ENCODE measurements around the gene FCRLA. TPM values are rescaled to one million over a fixed set of nuclear protein-coding genes. Genes with fewer than 3 reads are reported as not detected.
"Not testable (repeated sequence)": the region's sequence is repeated elsewhere in the genome, so short reads cannot be mapped to it uniquely, and the experiment has no call there.

FCRLA gene
- total RNA-seq, 1 donor = 1.4 TPM

- Histone ChIP-seq H3K27me3 (ENCODE audit: insufficient read depth, low read length) (peaks cover 32% of the 10 kb centered on the region), H3K4me1 (ENCODE audit: insufficient read depth, low read length) (no peaks in the 10 kb centered on the region), H3K4me3 (ENCODE audit: low read length) (no peak overlapping the region), H3K9me3 (ENCODE audit: low read depth, low read length) (no peaks in the 10 kb centered on the region)
Measured at GRCh38 chr1:161688946-161689345, 18.1 kb upstream of the FCRLA start.

- Histone ChIP-seq H3K9me3 (ENCODE audit: low read depth, low read length) (no peaks in the 10 kb centered on the region), H3K27me3 (ENCODE audit: insufficient read depth, low read length) (peaks cover 28% of the 10 kb centered on the region), H3K4me3 (ENCODE audit: low read length) (no peak overlapping the region), H3K4me1 (ENCODE audit: insufficient read depth, low read length) (no peaks in the 10 kb centered on the region)
Measured at GRCh38 chr1:161691846-161692245, 15.2 kb upstream of the FCRLA start.

GRCh38 chr1:161693020-161693712 lies 13.9 kb upstream of the FCRLA start:
- H3K4me3 ChIP-seq (ENCODE audit: low read length); H3K4me1 ChIP-seq (ENCODE audit: insufficient read depth, low read length); H3K9me3 ChIP-seq (ENCODE audit: low read depth, low read length): not testable (repeated sequence)
- H3K27me3 ChIP-seq (ENCODE audit: insufficient read depth, low read length) = peaks cover 28% of the 10 kb centered on the region

GRCh38 chr1:161698302-161698701 lies 8.7 kb upstream of the FCRLA start:
- H3K9me3 ChIP-seq (ENCODE audit: low read depth, low read length); H3K4me3 ChIP-seq (ENCODE audit: low read length): not testable (repeated sequence)
- peaks cover 15% of the 10 kb centered on the region for H3K27me3 ChIP-seq (ENCODE audit: insufficient read depth, low read length)

GRCh38 chr1:161702250-161702649 lies 4.8 kb upstream of the FCRLA start:
- no peaks in the 10 kb centered on the region for H3K9me3 ChIP-seq (ENCODE audit: low read depth, low read length)
- H3K4me3 ChIP-seq (ENCODE audit: low read length) = no peak overlapping the region
- peaks cover 13% of the 10 kb centered on the region for H3K4me1 ChIP-seq (ENCODE audit: insufficient read depth, low read length)
- H3K27me3 ChIP-seq (ENCODE audit: insufficient read depth, low read length) = peaks cover 7% of the 10 kb centered on the region

More at GRCh38 chr1:161698302-161698701, 8.7 kb upstream of the FCRLA start:
- H3K4me1 ChIP-seq (ENCODE audit: insufficient read depth, low read length) = not testable (repeated sequence)

GRCh38 chr1:161705537-161705936 lies 1.5 kb upstream of the FCRLA start:
- Histone ChIP-seq H3K4me3 (ENCODE audit: low read length) (no peak overlapping the region), H3K27me3 (ENCODE audit: insufficient read depth, low read length) (peaks cover 14% of the 10 kb centered on the region), H3K4me1 (ENCODE audit: insufficient read depth, low read length) (peaks cover 16% of the 10 kb centered on the region)

GRCh38 chr1:161706113-161706481 lies 932 bp upstream of the FCRLA start:
- no peak overlapping the region for H3K4me3 ChIP-seq (ENCODE audit: low read length)
- no peaks in the 10 kb centered on the region for H3K9me3 ChIP-seq (ENCODE audit: low read depth, low read length)
- H3K27me3 ChIP-seq (ENCODE audit: insufficient read depth, low read length) = peaks cover 16% of the 10 kb centered on the region
- peaks cover 16% of the 10 kb centered on the region for H3K4me1 ChIP-seq (ENCODE audit: insufficient read depth, low read length)

More at GRCh38 chr1:161705537-161705936, 1.5 kb upstream of the FCRLA start:
- no peaks in the 10 kb centered on the region for H3K9me3 ChIP-seq (ENCODE audit: low read depth, low read length)

- peaks cover 12% of the 10 kb centered on the region for H3K27me3 ChIP-seq (ENCODE audit: insufficient read depth, low read length)
- H3K4me1 ChIP-seq (ENCODE audit: insufficient read depth, low read length) = peaks cover 16% of the 10 kb centered on the region
Measured at GRCh38 chr1:161707503-161707902, 474 bp downstream of the FCRLA start.

GRCh38 chr1:161709373-161709772 lies 2.3 kb downstream of the FCRLA start:
- peaks cover 16% of the 10 kb centered on the region for H3K4me1 ChIP-seq (ENCODE audit: insufficient read depth, low read length)
- H3K9me3 ChIP-seq (ENCODE audit: low read depth, low read length) = no peaks in the 10 kb centered on the region
- no peak overlapping the region for H3K4me3 ChIP-seq (ENCODE audit: low read length)
- peaks cover 9% of the 10 kb centered on the region for H3K27me3 ChIP-seq (ENCODE audit: insufficient read depth, low read length)

More at GRCh38 chr1:161707503-161707902, 474 bp downstream of the FCRLA start:
- Histone ChIP-seq H3K9me3 (ENCODE audit: low read depth, low read length) (no peaks in the 10 kb centered on the region), H3K4me3 (ENCODE audit: low read length) (peak overlapping the region; percentile 34)

GRCh38 chr1:161710560-161710959 lies 3.5 kb downstream of the FCRLA start:
- peaks cover 20% of the 10 kb centered on the region for H3K27me3 ChIP-seq (ENCODE audit: insufficient read depth, low read length)
- H3K4me1 ChIP-seq (ENCODE audit: insufficient read depth, low read length) = peaks cover 16% of the 10 kb centered on the region
- H3K9me3 ChIP-seq (ENCODE audit: low read depth, low read length) = no peaks in the 10 kb centered on the region
- H3K4me3 ChIP-seq (ENCODE audit: low read length) = no peak overlapping the region

- Histone ChIP-seq H3K4me3 (ENCODE audit: low read length) (no peak overlapping the region), H3K27me3 (ENCODE audit: insufficient read depth, low read length) (peaks cover 33% of the 10 kb centered on the region), H3K9me3 (ENCODE audit: low read depth, low read length) (no peaks in the 10 kb centered on the region), H3K4me1 (ENCODE audit: insufficient read depth, low read length) (peaks cover 56% of the 10 kb centered on the region)
Measured at GRCh38 chr1:161718559-161719324, 11.7 kb downstream of the FCRLA start.

- Histone ChIP-seq H3K9me3 (ENCODE audit: low read depth, low read length) (no peaks in the 10 kb centered on the region), H3K4me1 (ENCODE audit: insufficient read depth, low read length) (peaks cover 56% of the 10 kb centered on the region), H3K27me3 (ENCODE audit: insufficient read depth, low read length) (peaks cover 36% of the 10 kb centered on the region), H3K4me3 (ENCODE audit: low read length) (no peak overlapping the region)
Measured at GRCh38 chr1:161719325-161719611, 12.2 kb downstream of the FCRLA start.

GRCh38 chr1:161720422-161720821 lies 13.4 kb downstream of the FCRLA start:
- H3K27me3 ChIP-seq (ENCODE audit: insufficient read depth, low read length) = peaks cover 38% of the 10 kb centered on the region
- H3K4me3 ChIP-seq (ENCODE audit: low read length) = no peak overlapping the region
- H3K9me3 ChIP-seq (ENCODE audit: low read depth, low read length) = no peaks in the 10 kb centered on the region
- peaks cover 59% of the 10 kb centered on the region for H3K4me1 ChIP-seq (ENCODE audit: insufficient read depth, low read length)

- Histone ChIP-seq H3K9me3 (ENCODE audit: low read depth, low read length) (no peaks in the 10 kb centered on the region), H3K4me3 (ENCODE audit: low read length) (no peak within 1 kb of the TSS), H3K27me3 (ENCODE audit: insufficient read depth, low read length) (peaks cover 37% of the 10 kb centered on the region), H3K4me1 (ENCODE audit: insufficient read depth, low read length) (peaks cover 66% of the 10 kb centered on the region)
Measured at GRCh38 chr1:161720956-161721737, 14.1 kb downstream of the FCRLA start, which contains the start of gene FCRLB. Gene FCRLB (plus strand): TSS chr1:161721544. CDS start chr1:161722673, 1,129 bp downstream.

- H3K4me1 ChIP-seq (ENCODE audit: insufficient read depth, low read length) = peaks cover 72% of the 10 kb centered on the region
Measured at GRCh38 chr1:161721738-161722343, 14.8 kb downstream of the FCRLA start.

More at GRCh38 chr1:161721738-161722343, 14.8 kb downstream of the FCRLA start:
- H3K27me3 ChIP-seq (ENCODE audit: insufficient read depth, low read length) = peaks cover 32% of the 10 kb centered on the region
- no peak overlapping the region for H3K4me3 ChIP-seq (ENCODE audit: low read length)
- H3K9me3 ChIP-seq (ENCODE audit: low read depth, low read length) = no peaks in the 10 kb centered on the region

All from mononuclear cell (primary cell).